Mucosa of descending colon (tissue), 3 donors: ENCODE data around the gene SGCD. TPM values are rescaled to one million over a fixed set of nuclear protein-coding genes. Genes with fewer than 3 reads are reported as not detected.

Experiments
- ATAC-seq: fragments of 200-7000 bp; cut with Tn5 transposase; one replicate; pipeline ENCODE4 v1.9.1; 2020; ENCODE audit warnings: mild to moderate bottlenecking, moderate library complexity
- DNase-seq, 3 donors: peaks; one replicate each; pipeline ENCODE4 v3.0.0-alpha.2; 2020
- H3K36me3 ChIP-seq: fragments of 200-600 bp; one replicate; pipeline ENCODE4 v1.8.0; 2021; ENCODE audit warnings: low read depth, mild to moderate bottlenecking
- H3K4me1 ChIP-seq: fragments of 200-600 bp; one replicate; pipeline ENCODE4 v1.8.0; 2021; ENCODE audit warnings: low read depth, mild to moderate bottlenecking
- H3K4me3 ChIP-seq: fragments of 200-600 bp; one replicate; pipeline ENCODE4 v1.8.0; 2021; ENCODE audit warnings: mild to moderate bottlenecking
- H3K9me3 ChIP-seq: fragments of 200-600 bp; one replicate; pipeline ENCODE4 v1.8.0; 2021; ENCODE audit warnings: mild to moderate bottlenecking
- CTCF ChIP-seq: fragments of 200-600 bp; IDR thresholded peaks from one replicate; pipeline ENCODE4 v1.8.0; 2022; ENCODE audit warnings: antibody characterized with exemption, mild to moderate bottlenecking
- intact Hi-C, 2 donors: fragments of 100-400 bp; cut with DNase I in 1 of 2; cut with micrococcal nuclease in 1 of 2; formaldehyde crosslinking; loops; one replicate each; pipeline versions ENCODE4 v1.11.0 to v1.11.1; 2022; cut with DNase I, micrococcal nuclease
- total RNA-seq, 3 donors: library from RNA; stranded (reverse); fragmentation: NEBNext Ultra II Directional in 2 of 3; extraction: Animal tissue kit (Norgen Biotek cat#: 25700) in 2 of 3; gene quantifications; one replicate each; pipeline versions ENCODE4 v1.2.1 to v1.2.4, GENCODE V29; 2021 to 2023
- donor health status: DM: no; HTN: no; CAD: no; lungs with moderate emphysema.
- donor health status: DM: no; HTN: no; CAD: no.
- donor health status: DM: no; HTN: yes; CAD: no.

The SGCD gene
- total RNA-seq, 3 donors from 2014 or later: 1.2 to 7.4 (median 2.0) TPM

GRCh38 chr5:156395306-156395675 lies 68.3 kb downstream of the SGCD start:
- H3K4me3 ChIP-seq: no peak overlapping the region
- DNase-seq: no peak
- intact Hi-C loops: no loop called here
- H3K36me3 ChIP-seq: no peaks in the 10 kb centered on the region
- H3K9me3 ChIP-seq: no peaks in the 10 kb centered on the region
- no peaks in the 10 kb centered on the region for H3K4me1 ChIP-seq
- ATAC-seq: no peak
- no peak for TF ChIP-seq CTCF

- Histone ChIP-seq H3K36me3 (no peaks in the 10 kb centered on the region), H3K9me3 (no peaks in the 10 kb centered on the region), H3K4me3 (no peak overlapping the region), H3K4me1 (no peaks in the 10 kb centered on the region)
- DNase-seq (no peak), ATAC-seq (no peak)
- TF ChIP-seq CTCF: no peak
- intact Hi-C loops: no loop called here
Measured at GRCh38 chr5:156396063-156396829, 69.3 kb downstream of the SGCD start.

GRCh38 chr5:156396830-156397081 lies 69.8 kb downstream of the SGCD start:
- no peak for ATAC-seq

GRCh38 chr5:156399323-156399722 lies 72.4 kb downstream of the SGCD start:
- ATAC-seq: no peak
- no peaks in the 10 kb centered on the region for H3K9me3 ChIP-seq
- no peak for TF ChIP-seq CTCF
- H3K4me3 ChIP-seq: no peak overlapping the region
- H3K36me3 ChIP-seq: no peaks in the 10 kb centered on the region
- no peaks in the 10 kb centered on the region for H3K4me1 ChIP-seq
- DNase-seq: no peak
- intact Hi-C loops: no loop called here

More at GRCh38 chr5:156396830-156397081, 69.8 kb downstream of the SGCD start:
- Histone ChIP-seq H3K4me1 (no peaks in the 10 kb centered on the region), H3K4me3 (no peak overlapping the region), H3K9me3 (no peaks in the 10 kb centered on the region), H3K36me3 (no peaks in the 10 kb centered on the region)
- no peak for DNase-seq
- no peak for TF ChIP-seq CTCF
- intact Hi-C loops: no loop called here

- ATAC-seq (no peak), DNase-seq (no peak)
- intact Hi-C loops: no loop called here
- H3K9me3 ChIP-seq: no peaks in the 10 kb centered on the region
- H3K36me3 ChIP-seq: no peaks in the 10 kb centered on the region
- no peak for TF ChIP-seq CTCF
- no peak overlapping the region for H3K4me3 ChIP-seq
- H3K4me1 ChIP-seq: no peaks in the 10 kb centered on the region
Measured at GRCh38 chr5:156400231-156400986, 73.4 kb downstream of the SGCD start.
